Measurements from ENCODE around the gene SH3RF3. TPM values are rescaled to one million over a fixed set of nuclear protein-coding genes. Genes with fewer than 3 reads are reported as not detected.

SH3RF3 gene
- total RNA-seq, 3 donors from 2014 or later = 3.2 to 5.6 (median 4.6) TPM

- Histone ChIP-seq H3K9me3 (no peaks in the 10 kb centered on the region), H3K27me3 (no peaks in the 10 kb centered on the region), H3K36me3 (no peaks in the 10 kb centered on the region), H3K4me1 (peaks cover 0 to 6% of the 10 kb centered on the region in 2 donors), H3K4me3 (no peak overlapping the region), H3K27ac (no peak overlapping the region)
- TF ChIP-seq CTCF (IDR thresholded peaks at IDR 0.05) (no peak), POLR2AphosphoS5 (IDR thresholded peaks at IDR 0.05) (no peak), POLR2A (IDR thresholded peaks at IDR 0.05) (no peak)
- DNase-seq (ENCODE audit: low spot score in 2 of 2) = no peak
- intact Hi-C loops (cut with DNase I; ENCODE audit: low total_unique reads) = no loop called here
Measured at GRCh38 chr2:109166811-109167210, 37.8 kb downstream of the SH3RF3 start.

- H3K36me3 ChIP-seq = no peaks in the 10 kb centered on the region
- no peaks in the 10 kb centered on the region for H3K27me3 ChIP-seq
- no peak overlapping the region for H3K4me3 ChIP-seq
- TF ChIP-seq CTCF (IDR thresholded peaks at IDR 0.05) (no peak), POLR2AphosphoS5 (IDR thresholded peaks at IDR 0.05) (no peak), POLR2A (IDR thresholded peaks at IDR 0.05) (no peak)
- no peak for DNase-seq (ENCODE audit: low spot score in 2 of 2)
- H3K4me1 ChIP-seq = peaks cover 0 to 6% of the 10 kb centered on the region in 2 donors
- no peak overlapping the region for H3K27ac ChIP-seq
- H3K9me3 ChIP-seq = no peaks in the 10 kb centered on the region
- intact Hi-C loops (cut with DNase I; ENCODE audit: low total_unique reads) = no loop called here
Measured at GRCh38 chr2:109168086-109168485, 39.1 kb downstream of the SH3RF3 start.

GRCh38 chr2:109168716-109169115 is 39.7 kb downstream of the SH3RF3 start:
- Histone ChIP-seq H3K27ac (no peak overlapping the region), H3K9me3 (no peaks in the 10 kb centered on the region), H3K36me3 (no peaks in the 10 kb centered on the region), H3K4me1 (peaks cover 0 to 6% of the 10 kb centered on the region in 2 donors), H3K27me3 (no peaks in the 10 kb centered on the region), H3K4me3 (no peak overlapping the region)
- intact Hi-C loops (cut with DNase I; ENCODE audit: low total_unique reads) = no loop called here
- TF ChIP-seq CTCF (IDR thresholded peaks at IDR 0.05) = no peak
- TF ChIP-seq POLR2A (IDR thresholded peaks at IDR 0.05) = no peak
- TF ChIP-seq POLR2AphosphoS5 (IDR thresholded peaks at IDR 0.05) = no peak
- no peak for DNase-seq (ENCODE audit: low spot score in 2 of 2)

- H3K36me3 ChIP-seq = no peaks in the 10 kb centered on the region
- H3K27me3 ChIP-seq = no peaks in the 10 kb centered on the region
- no peak for DNase-seq (ENCODE audit: low spot score in 2 of 2)
- intact Hi-C loops (cut with DNase I; ENCODE audit: low total_unique reads) = no loop called here
- H3K27ac ChIP-seq = no peak overlapping the region
- H3K9me3 ChIP-seq = no peaks in the 10 kb centered on the region
- no peak for TF ChIP-seq POLR2AphosphoS5 (IDR thresholded peaks at IDR 0.05)
- TF ChIP-seq POLR2A (IDR thresholded peaks at IDR 0.05) = no peak
- TF ChIP-seq CTCF (IDR thresholded peaks at IDR 0.05) = no peak
- H3K4me1 ChIP-seq = peaks cover 0 to 6% of the 10 kb centered on the region in 2 donors
- H3K4me3 ChIP-seq = no peak overlapping the region
Measured at GRCh38 chr2:109170645-109171044, 41.6 kb downstream of the SH3RF3 start.

- intact Hi-C loops (cut with DNase I; ENCODE audit: low total_unique reads) = no loop called here
Measured at GRCh38 chr2:109171444-109172334, 42.7 kb downstream of the SH3RF3 start.

More at GRCh38 chr2:109171444-109172334, 42.7 kb downstream of the SH3RF3 start:
- peak overlapping the region; percentile 25 to 52 for H3K27ac ChIP-seq
- no peak for DNase-seq (ENCODE audit: low spot score in 2 of 2)
- peaks cover 0 to 6% of the 10 kb centered on the region in 2 donors for H3K4me1 ChIP-seq
- H3K4me3 ChIP-seq = no peak overlapping the region
- TF ChIP-seq POLR2AphosphoS5 (IDR thresholded peaks at IDR 0.05) (peak in 1 of 3 donors; percentile 32), CTCF (IDR thresholded peaks at IDR 0.05) (no peak), POLR2A (IDR thresholded peaks at IDR 0.05) (no peak)
- no peaks in the 10 kb centered on the region for H3K9me3 ChIP-seq
- no peaks in the 10 kb centered on the region for H3K36me3 ChIP-seq
- H3K27me3 ChIP-seq = no peaks in the 10 kb centered on the region

Measured in breast epithelium (tissue), 4 donors.